Hematopoietic multipotent progenitor cell treated with erythropoietin and hydrocortisone succinate and interleukin-3 and kit ligand, for 15 days (in vitro differentiated cells): Measurements from ENCODE around the gene RCAN1.

ENCODE experiments used
- DNase-seq: peaks from one replicate; pipeline ENCODE4 v3.0.0-alpha.2; 2015; ENCODE audit warnings: low spot score

The RCAN1 gene

GRCh38 chr21:34598931-34599400 lies 15.9 kb downstream of the RCAN1 start:
- DNase-seq, result no peak

GRCh38 chr21:34597406-34597805 lies 17.5 kb downstream of the RCAN1 start:
- no peak for DNase-seq

GRCh38 chr21:34596561-34597271 lies 18.2 kb downstream of the RCAN1 start:
- DNase-seq, result no peak

GRCh38 chr21:34595457-34595856 lies 19.5 kb downstream of the RCAN1 start:
- no peak for DNase-seq

GRCh38 chr21:34594566-34595234 lies 20.2 kb downstream of the RCAN1 start:
- no peak for DNase-seq

GRCh38 chr21:34593954-34594531 lies 20.9 kb downstream of the RCAN1 start:
- DNase-seq, result no peak

GRCh38 chr21:34593423-34593822 lies 21.5 kb downstream of the RCAN1 start:
- no peak for DNase-seq

GRCh38 chr21:34592120-34592955 lies 22.6 kb downstream of the RCAN1 start:
- peak; percentile 63 for DNase-seq

GRCh38 chr21:34590520-34590919 lies 24.4 kb downstream of the RCAN1 start:
- no peak for DNase-seq

GRCh38 chr21:34589511-34590282 lies 25.2 kb downstream of the RCAN1 start:
- DNase-seq, result no peak

GRCh38 chr21:34583926-34584563 lies 30.9 kb downstream of the RCAN1 start:
- no peak for DNase-seq

GRCh38 chr21:34582506-34583150 lies 32.3 kb downstream of the RCAN1 start:
- no peak for DNase-seq

GRCh38 chr21:34580181-34580700 lies 34.7 kb downstream of the RCAN1 start:
- DNase-seq, result no peak

- no peak for DNase-seq
Observed at GRCh38 chr21:34579411-34579810, 35.5 kb downstream of the RCAN1 start.

GRCh38 chr21:34576041-34576511 lies 38.8 kb downstream of the RCAN1 start:
- no peak for DNase-seq

- DNase-seq, result no peak
Observed at GRCh38 chr21:34574601-34575529, 40.0 kb downstream of the RCAN1 start.

GRCh38 chr21:34571994-34572393 lies 42.9 kb downstream of the RCAN1 start:
- no peak for DNase-seq

- no peak for DNase-seq
Observed at GRCh38 chr21:34570313-34570712, 44.6 kb downstream of the RCAN1 start.

- no peak for DNase-seq
Observed at GRCh38 chr21:34569381-34569979, 45.4 kb downstream of the RCAN1 start.
